Fibroblast of lung (primary cell): ENCODE measurements around the gene VRK1.
"Not testable (repeated sequence)": the region's sequence is repeated elsewhere in the genome, so short reads cannot be mapped to it uniquely, and the experiment has no call there.

Experiments used
- CTCF ChIP-seq, 2 donors: IDR thresholded peaks in 1 of 2; conservative IDR thresholded peaks in 1 of 2; 1 replicate in 1 of 2; 2 replicates in 1 of 2; pipeline ENCODE4 v1.5.1; 2011 to 2012; ENCODE audit warnings: low read length in 2 of 2, control low read depth in 1 of 2, inconsistent platforms in 1 of 2, low read depth in 1 of 2, mild to moderate bottlenecking in 1 of 2
- EZH2 ChIP-seq: IDR thresholded peaks from 2 replicates; pipeline ENCODE4 v1.5.1; 2012; ENCODE audit warnings: low read length, control low read depth, mild to moderate bottlenecking; ENCODE audit errors: missing control alignments

- TF ChIP-seq CTCF (conservative IDR thresholded peaks at IDR 0.05 in 1 of 2, IDR thresholded peaks at IDR 0.05 in 1 of 2; ENCODE audit: low read depth in 1 of 2, low read length in 2 of 2); EZH2: not testable (repeated sequence)
Observed at GRCh38 chr14:96765205-96765604, 32.0 kb upstream of the VRK1 start.
